CD4-positive, alpha-beta T cell (primary cell): ENCODE measurements around the gene TRIM46. TPM values are rescaled to one million over a fixed set of nuclear protein-coding genes. Genes with fewer than 3 reads are reported as not detected.
"Not testable (repeated sequence)": the region's sequence is repeated elsewhere in the genome, so short reads cannot be mapped to it uniquely, and the experiment has no call there.

Experiments used
- ATAC-seq: fragments of 200-7000 bp; cut with Tn5 transposase; one replicate; pipeline ENCODE4 v1.10.0; 2022; ENCODE audit warnings: mild to moderate bottlenecking; ENCODE audit not compliant: poor library complexity
- CTCF ChIA-PET: fragments of 350-600 bp; sonication (Branson Sonifier 250); formaldehyde crosslinking; loops from one replicate; lab custom pipeline; 2021; ENCODE audit warnings: antibody characterized with exemption, inconsistent platforms; lab: Charles Lee
- POLR2A ChIA-PET: fragments of 350-600 bp; sonication (Branson Sonifier 250); formaldehyde crosslinking; loops from one replicate; lab custom pipeline; 2021; ENCODE audit warnings: antibody characterized with exemption, inconsistent platforms; lab: Charles Lee
- DNase-seq, 14 experiments: peaks; one replicate each; pipeline ENCODE4 v3.0.0-alpha.2; 2013 to 2020; ENCODE audit warnings: mixed read lengths in 2 of 14
- H3K27ac ChIP-seq, 2 donors: one replicate each; pipeline versions ENCODE4 v1.5.1 to v1.7.0; 2013; ENCODE audit warnings: low read length in 2 of 2, low read depth in 1 of 2, mild to moderate bottlenecking in 1 of 2
- H3K27me3 ChIP-seq, 2 experiments: 1 replicate in 1 of 2; 2 replicates in 1 of 2; pipeline versions ENCODE4 v1.6.1 to v1.7.0; 2013; ENCODE audit warnings: low read length in 2 of 2, control low read depth in 1 of 2, mild to moderate bottlenecking in 1 of 2, moderate library complexity in 1 of 2; ENCODE audit not compliant: insufficient read depth in 2 of 2, control insufficient read depth in 1 of 2
- H3K36me3 ChIP-seq: one replicate; pipeline ENCODE4 v1.6.1; 2013; ENCODE audit warnings: low read length, control low read depth; ENCODE audit not compliant: insufficient read depth
- H3K4me1 ChIP-seq: one replicate; pipeline ENCODE4 v1.6.1; 2013; ENCODE audit warnings: low read length, control low read depth; ENCODE audit not compliant: insufficient read depth
- H3K4me3 ChIP-seq: one replicate; pipeline ENCODE4 v1.5.1; 2013; ENCODE audit warnings: mild to moderate bottlenecking, low read length, moderate library complexity
- H3K9me3 ChIP-seq, 2 experiments: 1 replicate in 1 of 2; 2 replicates in 1 of 2; pipeline versions ENCODE4 v1.6.1 to v1.7.0; 2013; ENCODE audit warnings: low read length in 2 of 2, mild to moderate bottlenecking in 2 of 2, control low read depth in 1 of 2, moderate library complexity in 1 of 2; ENCODE audit not compliant: control insufficient read depth in 1 of 2, insufficient read depth in 1 of 2
- H3K27ac Mint-ChIP-seq: one replicate; pipeline ENCODE4 v1.8.0; 2020; ENCODE audit warnings: mixed read lengths
- H3K27me3 Mint-ChIP-seq: one replicate; pipeline ENCODE4 v1.8.0; 2021; ENCODE audit warnings: mixed read lengths
- H3K36me3 Mint-ChIP-seq: one replicate; pipeline ENCODE4 v1.8.0; 2021; ENCODE audit warnings: low read depth, mixed read lengths
- H3K4me1 Mint-ChIP-seq: one replicate; pipeline ENCODE4 v1.8.0; 2021; ENCODE audit warnings: low read depth, mixed read lengths
- H3K4me3 Mint-ChIP-seq: one replicate; pipeline ENCODE4 v1.8.0; 2020; ENCODE audit warnings: mild to moderate bottlenecking, mixed read lengths
- H3K9me3 Mint-ChIP-seq: one replicate; pipeline ENCODE4 v1.8.0; 2020; ENCODE audit warnings: mixed read lengths
- CTCF ChIP-seq: fragments of 200-600 bp; IDR thresholded peaks from one replicate; pipeline ENCODE4 v1.8.0; 2022; ENCODE audit warnings: antibody characterized with exemption, mild to moderate bottlenecking
- intact Hi-C, 2 experiments: fragments of 100-400 bp; cut with DNase I in 1 of 2; cut with micrococcal nuclease in 1 of 2; formaldehyde crosslinking; loops; one replicate each; pipeline versions ENCODE4 v1.15.1 to v1.9.0; 2023 to 2025; cut with DNase I, micrococcal nuclease
- total RNA-seq, 174 experiments: library from RNA in 2 of 174; stranded (reverse) in 2 of 174; gene quantifications; one replicate each; pipeline ENCODE4 v1.2.3 and lab custom pipeline; 2021 to 2026

The TRIM46 gene
- total RNA-seq, 2 experiments from 2014 or later = 2.9 to 3.0 TPM

- CTCF ChIA-PET = interaction anchor here (0.8 to 3.6 kb wide), 12 partner anchors 11 to 131 kb away, joined by 3 to 34 read pairs (median 8); partner anchors contain the start of genes KRTCAP2, MTX1 and TRIM46
- POLR2A ChIA-PET = interaction anchor here (0.9 to 3.6 kb wide), 12 partner anchors 14 to 237 kb away, joined by 3 to 31 read pairs (median 4); partner anchors contain the start of genes CLK2, KRTCAP2, MTX1 and PBXIP1
- Histone ChIP-seq H3K4me3 (peak overlapping the region; percentile 62), H3K36me3 (no peaks in the 10 kb centered on the region), H3K27me3 (no peaks in the 10 kb centered on the region), H3K27ac (peak overlapping the region; percentile 0 to 21), H3K9me3 (no peaks in the 10 kb centered on the region), H3K4me1 (peaks cover 38% of the 10 kb centered on the region)
- Mint-ChIP-seq H3K36me3 (peaks cover 5% of the 10 kb centered on the region), H3K27ac (peak overlapping the region; percentile 96), H3K9me3 (no peaks in the 10 kb centered on the region), H3K27me3 (no peaks in the 10 kb centered on the region), H3K4me1 (peaks cover 33% of the 10 kb centered on the region), H3K4me3 (peak overlapping the region; percentile 96)
- DNase-seq (peak in 9 of 14 experiments; percentile 12 to 75 (median 41)), ATAC-seq (peak; percentile 11)
- intact Hi-C loops = loop anchor here (1.0 to 5.0 kb wide), 3 partner anchors 17 to 585 kb away; partner anchors contain the start of gene ADAR (in 1 of the 2)
- TF ChIP-seq CTCF = no peak
Observed at GRCh38 chr1:155192346-155193274, 19.0 kb downstream of the TRIM46 start.

GRCh38 chr1:155193275-155193990 is 19.8 kb downstream of the TRIM46 start:
- ChIA-PET CTCF (interaction anchor here (0.8 to 3.6 kb wide), 13 partner anchors 10 to 130 kb away, joined by 3 to 34 read pairs (median 6); partner anchors contain the start of genes KRTCAP2, MTX1 and TRIM46), POLR2A (interaction anchor here (0.6 to 3.6 kb wide), 17 partner anchors 14 to 1247 kb away, joined by 3 to 31 read pairs (median 4); partner anchors contain the start of genes CLK2, DENND4B, KRTCAP2 and MTX1)
- intact Hi-C loops = loop anchor here (1.0 to 5.0 kb wide), 3 partner anchors 18 to 586 kb away; partner anchors contain the start of gene ADAR (in 1 of the 2)

GRCh38 chr1:155193991-155194240 is 20.3 kb downstream of the TRIM46 start:
- H3K27ac ChIP-seq = peak overlapping the region; percentile 48 to 89
- not testable (repeated sequence) for ATAC-seq

More at GRCh38 chr1:155193275-155193990, 19.8 kb downstream of the TRIM46 start:
- Mint-ChIP-seq H3K4me3 (peak overlapping the region; percentile 96), H3K27me3 (no peaks in the 10 kb centered on the region), H3K27ac (peak overlapping the region; percentile 96), H3K36me3 (peaks cover 5% of the 10 kb centered on the region), H3K4me1 (peaks cover 27% of the 10 kb centered on the region), H3K9me3 (no peaks in the 10 kb centered on the region)
- peak; percentile 97 for TF ChIP-seq CTCF
- DNase-seq = peak; percentile 31 to 81 (median 62)
- H3K4me1 ChIP-seq = peaks cover 38% of the 10 kb centered on the region
- H3K27ac ChIP-seq = peak overlapping the region; percentile 21 to 89
- ATAC-seq = peak; percentile 27
- H3K4me3 ChIP-seq = peak overlapping the region; percentile 62
- H3K9me3 ChIP-seq = no peaks in the 10 kb centered on the region
- H3K27me3 ChIP-seq = no peaks in the 10 kb centered on the region
- H3K36me3 ChIP-seq = no peaks in the 10 kb centered on the region

More at GRCh38 chr1:155193991-155194240, 20.3 kb downstream of the TRIM46 start:
- Mint-ChIP-seq H3K27ac (peak overlapping the region; percentile 96), H3K4me1 (peaks cover 27% of the 10 kb centered on the region), H3K4me3 (peak overlapping the region; percentile 96)
- not testable (repeated sequence) for H3K36me3 Mint-ChIP-seq, H3K27me3 ChIP-seq, H3K9me3 Mint-ChIP-seq, DNase-seq, H3K27me3 Mint-ChIP-seq, H3K9me3 ChIP-seq, H3K36me3 ChIP-seq
- CTCF ChIA-PET = interaction anchor here (0.9 to 3.6 kb wide), 14 partner anchors 13 to 715 kb away, joined by 3 to 34 read pairs (median 6); partner anchors contain the start of genes KRTCAP2, MTX1 and TRIM46
- Histone ChIP-seq H3K4me1 (peaks cover 38% of the 10 kb centered on the region), H3K4me3 (peak overlapping the region; percentile 62)
- POLR2A ChIA-PET = interaction anchor here (0.6 to 3.6 kb wide), 16 partner anchors 13 to 1247 kb away, joined by 3 to 31 read pairs (median 4); partner anchors contain the start of genes DENND4B, KRTCAP2, MTX1 and PBXIP1
- intact Hi-C loops = loop anchor here (1.0 to 5.0 kb wide), 5 partner anchors 15 to 587 kb away; partner anchors contain the start of genes ADAR (in 1 of the 2) and MTX1 (in 1 of the 2)
